ENCODE results near the gene MPHOSPH9.

- no peak for TF ChIP-seq CTCF (IDR thresholded peaks at IDR 0.05 in 8 of 11, conservative IDR thresholded peaks at IDR 0.05 in 3 of 11)
- TF ChIP-seq POLR2A (IDR thresholded peaks at IDR 0.05): no peak
- TF ChIP-seq POLR2AphosphoS5 (IDR thresholded peaks at IDR 0.05): no peak
These were observed 98.1 kb downstream of the MPHOSPH9 start for GRCh38 chr12:123134826-123135225.

Measured in spleen (tissue), 7 donors.